Kidney (tissue), 14 donors: Measurements from ENCODE around the gene FGF12. TPM values are rescaled to one million over a fixed set of nuclear protein-coding genes. Genes with fewer than 3 reads are reported as not detected.

Experiments used
- DNase-seq, 5 donors: peaks; one replicate each; pipeline ENCODE4 v3.0.0-alpha.2; 2013 to 2020
- FAIRE-seq: peaks from 2 replicates; lab custom pipeline; 2012; peaks lifted over from hg19 to GRCh38; lab: Jason Lieb, UNC
- H3K27ac ChIP-seq, 2 donors: one replicate each; pipeline ENCODE4 v1.7.0; 2013; ENCODE audit warnings: low read depth in 2 of 2, low read length in 2 of 2, inconsistent platforms in 1 of 2
- H3K27me3 ChIP-seq: one replicate; pipeline ENCODE4 v1.7.1; 2013; ENCODE audit warnings: low read length, inconsistent platforms; ENCODE audit not compliant: control insufficient read depth, insufficient read depth
- H3K36me3 ChIP-seq, 3 donors: one replicate each; pipeline versions ENCODE4 v1.7.0 to v1.7.1; 2013; ENCODE audit warnings: low read length in 3 of 3, control low read depth in 1 of 3, inconsistent platforms in 1 of 3; ENCODE audit not compliant: insufficient read depth in 3 of 3, control insufficient read depth in 2 of 3
- H3K4me1 ChIP-seq, 3 donors: one replicate each; pipeline versions ENCODE4 v1.7.0 to v1.7.1; 2013; ENCODE audit warnings: low read length in 3 of 3, inconsistent platforms in 1 of 3, low read depth in 1 of 3; ENCODE audit not compliant: control insufficient read depth in 2 of 3, insufficient read depth in 2 of 3
- H3K4me3 ChIP-seq, 3 donors: one replicate each; pipeline versions ENCODE4 v1.7.0 to v1.8.1; 2013; ENCODE audit warnings: low read length in 3 of 3, control low read depth in 1 of 3, inconsistent platforms in 1 of 3
- H3K9ac ChIP-seq, 3 donors: one replicate each; pipeline versions ENCODE4 v1.7.0 to v1.7.1; 2013; ENCODE audit warnings: low read length in 3 of 3, control low read depth in 1 of 3, inconsistent platforms in 1 of 3
- H3K9me3 ChIP-seq, 3 donors: one replicate each; pipeline versions ENCODE4 v1.7.0 to v1.7.1; 2013; ENCODE audit warnings: low read length in 3 of 3, control low read depth in 1 of 3, inconsistent platforms in 1 of 3; ENCODE audit not compliant: control insufficient read depth in 2 of 3, insufficient read depth in 1 of 3
- intact Hi-C: fragments of 100-400 bp; cut with DNase I; formaldehyde crosslinking; loops from one replicate; pipeline ENCODE4 v1.11.1; 2022
- polyA plus RNA-seq: library from polyadenylated mRNA; stranded (reverse); fragments of 350-450 nt; fragmentation: Illumina TruSeq; extraction: RNeasy Lipid Tissue Mini Kit (QIAGEN cat#74804); gene quantifications from one replicate; pipeline ENCODE4 v1.2.3, GENCODE V29; 2014; ENCODE audit warnings: low read depth, low replicate concordance; ENCODE audit not compliant: insufficient read depth
- total RNA-seq: library from RNA; stranded (reverse); fragmentation: NEBNext Ultra II Directional; extraction: Animal tissue kit (Norgen Biotek cat#: 25700); gene quantifications from one replicate; pipeline ENCODE4 v1.2.1, GENCODE V29; 2021
- TF ChIP-seq, protein P1 (sequence below): IDR thresholded peaks from 3 replicates; pipeline ENCODE4 v1.5.1; 2012; ENCODE audit warnings: mild to moderate bottlenecking, moderate library complexity, borderline replicate concordance; ENCODE audit not compliant: insufficient read depth; ENCODE audit errors: extremely low read depth
- donor health status: control.
- donor health status: control.
- donor health status: control.
- donor health status: control.
- donor health status: control.
- donor health status: DM: yes; HTN: yes; CAD: no.
- donor health status: Normal renal cell carcinoma (clear cell type).

The FGF12 gene
- total and polyA plus RNA-seq, 2 donors from 2014 or later: 1.8 to 3.7 TPM

DNA sequence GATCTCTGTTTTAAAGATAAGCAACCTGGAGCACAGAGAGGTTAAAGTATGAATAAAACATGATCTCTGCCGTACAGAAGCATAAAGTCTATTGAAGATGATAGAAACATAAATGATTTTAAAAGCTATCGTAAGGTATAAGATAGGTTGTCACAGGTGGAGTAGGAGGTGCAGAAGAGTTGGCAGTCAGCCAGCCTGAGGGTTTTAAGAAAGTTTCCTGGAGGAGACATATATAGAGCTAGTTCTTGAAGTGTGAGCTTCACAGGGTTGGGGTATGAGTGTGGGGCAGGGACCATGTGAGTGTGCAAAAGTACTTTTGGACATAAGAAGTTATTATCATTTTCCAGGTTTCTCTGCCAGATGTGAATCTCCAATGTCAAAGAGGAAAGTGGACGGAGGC lies 3.9 kb upstream of the FGF12 start:
- H3K4me3 ChIP-seq: no peak overlapping the region
- H3K9ac ChIP-seq: no peak overlapping the region
- no peaks in the 10 kb centered on the region for H3K9me3 ChIP-seq
- FAIRE-seq (no peak), DNase-seq (no peak)
- no peak overlapping the region for H3K27ac ChIP-seq
- peaks cover 0 to 4% (median 0%) of the 10 kb centered on the region in 3 donors for H3K4me1 ChIP-seq
- TF ChIP-seq, protein P1, sequence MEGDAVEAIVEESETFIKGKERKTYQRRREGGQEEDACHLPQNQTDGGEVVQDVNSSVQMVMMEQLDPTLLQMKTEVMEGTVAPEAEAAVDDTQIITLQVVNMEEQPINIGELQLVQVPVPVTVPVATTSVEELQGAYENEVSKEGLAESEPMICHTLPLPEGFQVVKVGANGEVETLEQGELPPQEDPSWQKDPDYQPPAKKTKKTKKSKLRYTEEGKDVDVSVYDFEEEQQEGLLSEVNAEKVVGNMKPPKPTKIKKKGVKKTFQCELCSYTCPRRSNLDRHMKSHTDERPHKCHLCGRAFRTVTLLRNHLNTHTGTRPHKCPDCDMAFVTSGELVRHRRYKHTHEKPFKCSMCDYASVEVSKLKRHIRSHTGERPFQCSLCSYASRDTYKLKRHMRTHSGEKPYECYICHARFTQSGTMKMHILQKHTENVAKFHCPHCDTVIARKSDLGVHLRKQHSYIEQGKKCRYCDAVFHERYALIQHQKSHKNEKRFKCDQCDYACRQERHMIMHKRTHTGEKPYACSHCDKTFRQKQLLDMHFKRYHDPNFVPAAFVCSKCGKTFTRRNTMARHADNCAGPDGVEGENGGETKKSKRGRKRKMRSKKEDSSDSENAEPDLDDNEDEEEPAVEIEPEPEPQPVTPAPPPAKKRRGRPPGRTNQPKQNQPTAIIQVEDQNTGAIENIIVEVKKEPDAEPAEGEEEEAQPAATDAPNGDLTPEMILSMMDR: no peak
- intact Hi-C loops: no loop called here
- H3K27me3 ChIP-seq: no peaks in the 10 kb centered on the region
- no peaks in the 10 kb centered on the region for H3K36me3 ChIP-seq

DNA sequence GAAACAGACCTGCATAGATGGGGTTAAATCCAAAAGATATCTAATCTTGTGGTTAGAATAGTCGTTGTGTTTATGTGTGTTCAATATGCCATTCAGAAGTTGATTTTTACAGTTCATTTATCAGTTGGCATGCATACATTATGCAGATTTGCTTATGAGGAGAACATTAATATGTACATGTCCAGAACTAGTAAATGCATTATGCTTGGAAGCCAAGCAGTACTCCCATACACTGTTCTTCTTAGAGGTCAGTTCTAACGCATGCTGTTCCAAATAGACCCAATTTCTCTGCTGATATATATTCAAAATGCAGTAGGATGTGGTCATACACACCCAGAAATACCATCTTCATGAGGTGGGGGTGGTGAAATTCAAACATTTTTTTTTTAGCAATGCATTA lies 956 bp downstream of the FGF12 start:
- no peaks in the 10 kb centered on the region for H3K36me3 ChIP-seq
- H3K9me3 ChIP-seq: no peaks in the 10 kb centered on the region
- H3K4me3 ChIP-seq: no peak overlapping the region
- FAIRE-seq (no peak), DNase-seq (no peak)
- H3K4me1 ChIP-seq: peaks cover 0 to 4% (median 0%) of the 10 kb centered on the region in 3 donors
- no peak overlapping the region for H3K27ac ChIP-seq
- TF ChIP-seq, protein P1: no peak
- no peak overlapping the region for H3K9ac ChIP-seq
- intact Hi-C loops: no loop called here
- H3K27me3 ChIP-seq: no peaks in the 10 kb centered on the region

DNA sequence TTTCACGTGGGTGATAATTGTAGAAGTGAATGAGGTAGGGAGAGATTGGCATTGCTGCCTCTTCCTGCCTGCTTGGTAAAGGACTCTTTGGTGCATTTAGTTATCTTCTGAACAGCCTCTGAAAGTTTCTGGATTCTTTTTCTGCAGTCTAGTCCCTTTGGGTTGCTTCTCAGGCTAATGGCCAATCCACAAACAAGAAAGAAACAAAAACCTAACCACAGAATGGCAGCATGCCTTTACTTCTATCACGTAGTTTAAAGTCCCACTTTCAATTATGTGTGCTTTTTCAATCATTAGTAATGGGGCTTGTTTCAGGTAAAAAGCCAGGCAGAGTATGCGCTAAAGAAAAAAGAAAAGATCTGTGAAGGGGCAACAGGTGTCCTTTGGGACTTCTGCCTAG lies 7.4 kb downstream of the FGF12 start:
- TF ChIP-seq, protein P1: no peak
- Histone ChIP-seq H3K9me3 (no peaks in the 10 kb centered on the region), H3K4me3 (no peak overlapping the region), H3K27me3 (no peaks in the 10 kb centered on the region), H3K9ac (no peak overlapping the region), H3K36me3 (no peaks in the 10 kb centered on the region), H3K27ac (no peak overlapping the region), H3K4me1 (no peaks in the 10 kb centered on the region)
- FAIRE-seq (no peak), DNase-seq (no peak)
- intact Hi-C loops: no loop called here

DNA sequence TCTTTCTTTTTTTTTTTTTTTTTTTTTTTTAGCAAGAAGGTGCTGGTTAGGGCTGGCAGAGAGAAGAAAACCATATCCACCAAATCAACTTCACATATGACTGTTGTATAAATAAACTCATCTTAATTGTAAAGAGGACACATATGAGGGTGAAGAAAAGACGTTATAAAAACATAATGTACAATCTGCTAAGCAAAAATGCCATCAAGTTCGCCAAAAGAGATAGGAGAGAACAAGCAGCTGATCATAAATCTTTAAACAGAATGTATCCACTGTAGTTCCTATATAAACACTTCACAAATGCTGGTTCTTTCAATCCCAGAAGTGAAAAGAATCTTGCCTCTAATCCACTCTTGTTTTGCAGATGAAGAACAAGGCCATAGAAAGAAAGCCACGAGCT lies 9.2 kb downstream of the FGF12 start:
- H3K27me3 ChIP-seq: no peaks in the 10 kb centered on the region
- no peak overlapping the region for H3K9ac ChIP-seq
- H3K9me3 ChIP-seq: no peaks in the 10 kb centered on the region
- no peak overlapping the region for H3K4me3 ChIP-seq
- no peak for FAIRE-seq
- no peaks in the 10 kb centered on the region for H3K36me3 ChIP-seq
- no peak for DNase-seq
- intact Hi-C loops: no loop called here
- H3K4me1 ChIP-seq: no peaks in the 10 kb centered on the region
- no peak overlapping the region for H3K27ac ChIP-seq
- TF ChIP-seq, protein P1: no peak
